HEK293 (cell line): ENCODE data around the gene ATXN7.
A peak's percentile ranks its signal among the peaks of the same experiment; 100 is the strongest.

Experiments used
- CTCF ChIA-PET: fragments of 350-600 bp; formaldehyde crosslinking; extraction: SDS; loops from one replicate; lab custom pipeline; 2021; ENCODE audit warnings: antibody characterized with exemption; lab: Yijun Ruan, JAX
- POLR2A ChIA-PET: fragments of 300-600 bp; formaldehyde crosslinking; extraction: SDS; loops from one replicate; lab custom pipeline; 2020; ENCODE audit warnings: antibody characterized with exemption, inconsistent platforms; lab: Yijun Ruan, JAX
- H3K27ac ChIP-seq: fragments of 200-500 bp; sonication (Bioruptor generic); 2 replicates; pipeline ENCODE4 v1.5.1; 2014; ENCODE audit warnings: low read depth, low read length, control low read depth, inconsistent platforms; ENCODE audit errors: extremely low read depth
- H3K36me3 ChIP-seq, 2 experiments: fragments of 200-500 bp in 1 of 2; sonication (Bioruptor generic) in 1 of 2; 1 replicate in 1 of 2; 2 replicates in 1 of 2; pipeline ENCODE4 v1.5.1; 2014 to 2017; ENCODE audit warnings: inconsistent platforms in 2 of 2, low read length in 2 of 2; ENCODE audit not compliant: control insufficient read depth in 2 of 2, insufficient read depth in 1 of 2
- H3K4me1 ChIP-seq: fragments of 200-500 bp; sonication (Bioruptor generic); 2 replicates; pipeline ENCODE4 v1.5.1; 2014; ENCODE audit warnings: mild to moderate bottlenecking, low read length, inconsistent platforms; ENCODE audit not compliant: control insufficient read depth, insufficient read depth
- H3K4me3 ChIP-seq: 2 replicates; pipeline ENCODE4 v1.5.1; 2011; ENCODE audit warnings: low read depth, mild to moderate bottlenecking, control low read depth, low read length, moderate library complexity
- H3K9me3 ChIP-seq: fragments of 200-500 bp; sonication (Bioruptor generic); 2 replicates; pipeline ENCODE4 v1.5.1; 2014; ENCODE audit warnings: low read depth, low read length, inconsistent platforms; ENCODE audit not compliant: control insufficient read depth, insufficient read depth
- KLF10 ChIP-seq: fragments of 450-650 bp; IDR thresholded peaks from 2 replicates; pipeline ENCODE4 v1.5.1; 2018; ENCODE audit warnings: missing biosample characterization, mild to moderate bottlenecking, missing genetic modification characterization
- KLF8 ChIP-seq: fragments of 450-650 bp; formaldehyde crosslinking; IDR thresholded peaks from 2 replicates; pipeline ENCODE4 v1.5.1; 2016; ENCODE audit warnings: missing biosample characterization, missing genetic modification characterization
- REPIN1 ChIP-seq: fragments of 450-650 bp; formaldehyde crosslinking; IDR thresholded peaks from 2 replicates; pipeline ENCODE4 v1.5.1; 2017; ENCODE audit warnings: missing biosample characterization, missing genetic modification characterization, low read depth
- ZFP69B ChIP-seq: fragments of 450-650 bp; formaldehyde crosslinking; IDR thresholded peaks from 2 replicates; pipeline ENCODE4 v1.5.1; 2016; ENCODE audit warnings: missing biosample characterization, missing genetic modification characterization
- ZIC2 ChIP-seq: fragments of 450-650 bp; formaldehyde crosslinking; IDR thresholded peaks from 2 replicates; pipeline ENCODE4 v1.5.1; 2016; ENCODE audit warnings: missing biosample characterization, missing genetic modification characterization
- ZNF133 ChIP-seq: fragments of 450-650 bp; formaldehyde crosslinking; IDR thresholded peaks from 2 replicates; pipeline ENCODE4 v1.5.1; 2016; ENCODE audit warnings: missing biosample characterization, missing genetic modification characterization
- ZNF140 ChIP-seq: fragments of 450-650 bp; formaldehyde crosslinking; IDR thresholded peaks from 2 replicates; pipeline ENCODE4 v1.5.1; 2016; ENCODE audit warnings: missing biosample characterization, missing genetic modification characterization
- ZNF202 ChIP-seq: fragments of 450-650 bp; formaldehyde crosslinking; IDR thresholded peaks from 2 replicates; pipeline ENCODE4 v1.5.1; 2016; ENCODE audit warnings: missing biosample characterization, missing genetic modification characterization, borderline replicate concordance
- TF ChIP-seq, protein P1 (sequence below): fragments of 450-650 bp; formaldehyde crosslinking; IDR thresholded peaks from 2 replicates; pipeline ENCODE4 v1.5.1; 2016; ENCODE audit warnings: missing biosample characterization, missing genetic modification characterization
- TF ChIP-seq, protein P2 (sequence below): sonication (generic); formaldehyde crosslinking; IDR thresholded peaks from 2 replicates; pipeline ENCODE4 v1.8.1; 2022; ENCODE audit warnings: mild to moderate bottlenecking, moderate library complexity, missing genetic modification reagents
- TF ChIP-seq, protein P3 (sequence below): fragments of 450-650 bp; formaldehyde crosslinking; IDR thresholded peaks from 2 replicates; pipeline ENCODE4 v1.5.1; 2017; ENCODE audit warnings: missing biosample characterization, mild to moderate bottlenecking, missing genetic modification characterization, moderate library complexity
- TF ChIP-seq, protein P4 (sequence below): fragments of 450-650 bp; formaldehyde crosslinking; IDR thresholded peaks from 2 replicates; pipeline ENCODE4 v1.5.1; 2016; ENCODE audit warnings: missing biosample characterization, missing genetic modification characterization
- TF ChIP-seq, protein P5 (sequence below): fragments of 450-650 bp; formaldehyde crosslinking; IDR thresholded peaks from 2 replicates; pipeline ENCODE4 v1.5.1; 2016; ENCODE audit warnings: missing biosample characterization, missing genetic modification characterization
- TF ChIP-seq, protein P6 (sequence below): fragments of 450-650 bp; formaldehyde crosslinking; IDR thresholded peaks from 2 replicates; pipeline ENCODE4 v1.5.1; 2016; ENCODE audit warnings: missing biosample characterization, missing genetic modification characterization, low read depth
- TF ChIP-seq, protein P7 (sequence below): fragments of 450-650 bp; formaldehyde crosslinking; IDR thresholded peaks from 2 replicates; pipeline ENCODE4 v1.5.1; 2016; ENCODE audit warnings: missing biosample characterization, missing genetic modification characterization
- TF ChIP-seq, protein P8 (sequence below): fragments of 450-650 bp; formaldehyde crosslinking; conservative IDR thresholded peaks from 2 replicates; pipeline ENCODE4 v1.5.1; 2016; ENCODE audit warnings: low read depth, missing biosample characterization, missing genetic modification characterization

ATXN7 gene

DNA sequence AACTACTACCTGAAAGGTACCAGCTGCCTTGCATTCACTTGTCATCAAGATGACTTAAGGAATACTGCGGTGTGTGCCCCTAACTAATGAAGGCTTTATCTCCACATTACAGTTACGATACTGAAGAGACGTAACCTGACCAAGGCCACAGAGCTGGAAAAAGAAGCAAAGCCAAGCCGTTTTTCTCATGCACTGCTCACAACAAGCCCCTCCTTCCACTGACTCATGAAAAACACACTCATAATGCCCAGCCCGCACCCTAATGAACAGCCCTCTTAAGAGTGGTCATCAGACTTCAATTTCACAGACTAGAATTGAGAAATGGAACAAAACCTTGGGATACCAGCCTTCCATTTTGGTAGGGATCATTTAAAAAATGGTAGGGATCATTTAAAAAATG is 148.0 kb downstream of the ATXN7 start:
- TF ChIP-seq, protein P1, sequence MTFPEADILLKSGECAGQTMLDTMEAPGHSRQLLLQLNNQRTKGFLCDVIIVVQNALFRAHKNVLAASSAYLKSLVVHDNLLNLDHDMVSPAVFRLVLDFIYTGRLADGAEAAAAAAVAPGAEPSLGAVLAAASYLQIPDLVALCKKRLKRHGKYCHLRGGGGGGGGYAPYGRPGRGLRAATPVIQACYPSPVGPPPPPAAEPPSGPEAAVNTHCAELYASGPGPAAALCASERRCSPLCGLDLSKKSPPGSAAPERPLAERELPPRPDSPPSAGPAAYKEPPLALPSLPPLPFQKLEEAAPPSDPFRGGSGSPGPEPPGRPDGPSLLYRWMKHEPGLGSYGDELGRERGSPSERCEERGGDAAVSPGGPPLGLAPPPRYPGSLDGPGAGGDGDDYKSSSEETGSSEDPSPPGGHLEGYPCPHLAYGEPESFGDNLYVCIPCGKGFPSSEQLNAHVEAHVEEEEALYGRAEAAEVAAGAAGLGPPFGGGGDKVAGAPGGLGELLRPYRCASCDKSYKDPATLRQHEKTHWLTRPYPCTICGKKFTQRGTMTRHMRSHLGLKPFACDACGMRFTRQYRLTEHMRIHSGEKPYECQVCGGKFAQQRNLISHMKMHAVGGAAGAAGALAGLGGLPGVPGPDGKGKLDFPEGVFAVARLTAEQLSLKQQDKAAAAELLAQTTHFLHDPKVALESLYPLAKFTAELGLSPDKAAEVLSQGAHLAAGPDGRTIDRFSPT (tag by site-specific recombination): no peak
- no peak for TF ChIP-seq KLF8
- TF ChIP-seq, protein P2, sequence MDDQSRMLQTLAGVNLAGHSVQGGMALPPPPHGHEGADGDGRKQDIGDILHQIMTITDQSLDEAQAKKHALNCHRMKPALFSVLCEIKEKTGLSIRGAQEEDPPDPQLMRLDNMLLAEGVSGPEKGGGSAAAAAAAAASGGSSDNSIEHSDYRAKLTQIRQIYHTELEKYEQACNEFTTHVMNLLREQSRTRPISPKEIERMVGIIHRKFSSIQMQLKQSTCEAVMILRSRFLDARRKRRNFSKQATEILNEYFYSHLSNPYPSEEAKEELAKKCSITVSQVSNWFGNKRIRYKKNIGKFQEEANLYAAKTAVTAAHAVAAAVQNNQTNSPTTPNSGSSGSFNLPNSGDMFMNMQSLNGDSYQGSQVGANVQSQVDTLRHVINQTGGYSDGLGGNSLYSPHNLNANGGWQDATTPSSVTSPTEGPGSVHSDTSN (CRISPR knock-in tag): no peak
- TF ChIP-seq ZNF202 (tag by site-specific recombination): no peak
- TF ChIP-seq, protein P3, sequence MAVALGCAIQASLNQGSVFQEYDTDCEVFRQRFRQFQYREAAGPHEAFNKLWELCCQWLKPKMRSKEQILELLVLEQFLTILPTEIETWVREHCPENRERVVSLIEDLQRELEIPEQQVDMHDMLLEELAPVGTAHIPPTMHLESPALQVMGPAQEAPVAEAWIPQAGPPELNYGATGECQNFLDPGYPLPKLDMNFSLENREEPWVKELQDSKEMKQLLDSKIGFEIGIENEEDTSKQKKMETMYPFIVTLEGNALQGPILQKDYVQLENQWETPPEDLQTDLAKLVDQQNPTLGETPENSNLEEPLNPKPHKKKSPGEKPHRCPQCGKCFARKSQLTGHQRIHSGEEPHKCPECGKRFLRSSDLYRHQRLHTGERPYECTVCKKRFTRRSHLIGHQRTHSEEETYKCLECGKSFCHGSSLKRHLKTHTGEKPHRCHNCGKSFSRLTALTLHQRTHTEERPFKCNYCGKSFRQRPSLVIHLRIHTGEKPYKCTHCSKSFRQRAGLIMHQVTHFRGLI (tag by site-specific recombination): peak; percentile 28; the same call in 1 of the 2 replicates
- TF ChIP-seq, protein P4, sequence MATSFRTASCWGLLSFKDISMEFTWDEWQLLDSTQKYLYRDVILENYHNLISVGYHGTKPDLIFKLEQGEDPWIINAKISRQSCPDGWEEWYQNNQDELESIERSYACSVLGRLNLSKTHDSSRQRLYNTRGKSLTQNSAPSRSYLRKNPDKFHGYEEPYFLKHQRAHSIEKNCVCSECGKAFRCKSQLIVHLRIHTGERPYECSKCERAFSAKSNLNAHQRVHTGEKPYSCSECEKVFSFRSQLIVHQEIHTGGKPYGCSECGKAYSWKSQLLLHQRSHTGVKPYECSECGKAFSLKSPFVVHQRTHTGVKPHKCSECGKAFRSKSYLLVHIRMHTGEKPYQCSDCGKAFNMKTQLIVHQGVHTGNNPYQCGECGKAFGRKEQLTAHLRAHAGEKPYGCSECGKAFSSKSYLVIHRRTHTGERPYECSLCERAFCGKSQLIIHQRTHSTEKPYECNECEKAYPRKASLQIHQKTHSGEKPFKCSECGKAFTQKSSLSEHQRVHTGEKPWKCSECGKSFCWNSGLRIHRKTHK (tag by site-specific recombination): no peak
- TF ChIP-seq, protein P5, sequence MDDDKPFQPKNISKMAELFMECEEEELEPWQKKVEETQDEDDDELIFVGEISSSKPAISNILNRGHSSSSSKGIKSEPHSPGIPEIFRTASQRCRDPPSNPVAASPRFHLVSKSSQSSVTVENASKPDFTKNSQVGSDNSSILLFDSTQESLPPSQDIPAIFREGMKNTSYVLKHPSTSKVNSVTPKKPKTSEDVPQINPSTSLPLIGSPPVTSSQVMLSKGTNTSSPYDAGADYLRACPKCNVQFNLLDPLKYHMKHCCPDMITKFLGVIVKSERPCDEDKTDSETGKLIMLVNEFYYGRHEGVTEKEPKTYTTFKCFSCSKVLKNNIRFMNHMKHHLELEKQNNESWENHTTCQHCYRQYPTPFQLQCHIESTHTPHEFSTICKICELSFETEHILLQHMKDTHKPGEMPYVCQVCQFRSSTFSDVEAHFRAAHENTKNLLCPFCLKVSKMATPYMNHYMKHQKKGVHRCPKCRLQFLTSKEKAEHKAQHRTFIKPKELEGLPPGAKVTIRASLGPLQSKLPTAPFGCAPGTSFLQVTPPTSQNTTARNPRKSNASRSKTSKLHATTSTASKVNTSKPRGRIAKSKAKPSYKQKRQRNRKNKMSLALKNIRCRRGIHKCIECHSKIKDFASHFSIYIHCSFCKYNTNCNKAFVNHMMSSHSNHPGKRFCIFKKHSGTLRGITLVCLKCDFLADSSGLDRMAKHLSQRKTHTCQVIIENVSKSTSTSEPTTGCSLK: no peak
- TF ChIP-seq, protein P6, sequence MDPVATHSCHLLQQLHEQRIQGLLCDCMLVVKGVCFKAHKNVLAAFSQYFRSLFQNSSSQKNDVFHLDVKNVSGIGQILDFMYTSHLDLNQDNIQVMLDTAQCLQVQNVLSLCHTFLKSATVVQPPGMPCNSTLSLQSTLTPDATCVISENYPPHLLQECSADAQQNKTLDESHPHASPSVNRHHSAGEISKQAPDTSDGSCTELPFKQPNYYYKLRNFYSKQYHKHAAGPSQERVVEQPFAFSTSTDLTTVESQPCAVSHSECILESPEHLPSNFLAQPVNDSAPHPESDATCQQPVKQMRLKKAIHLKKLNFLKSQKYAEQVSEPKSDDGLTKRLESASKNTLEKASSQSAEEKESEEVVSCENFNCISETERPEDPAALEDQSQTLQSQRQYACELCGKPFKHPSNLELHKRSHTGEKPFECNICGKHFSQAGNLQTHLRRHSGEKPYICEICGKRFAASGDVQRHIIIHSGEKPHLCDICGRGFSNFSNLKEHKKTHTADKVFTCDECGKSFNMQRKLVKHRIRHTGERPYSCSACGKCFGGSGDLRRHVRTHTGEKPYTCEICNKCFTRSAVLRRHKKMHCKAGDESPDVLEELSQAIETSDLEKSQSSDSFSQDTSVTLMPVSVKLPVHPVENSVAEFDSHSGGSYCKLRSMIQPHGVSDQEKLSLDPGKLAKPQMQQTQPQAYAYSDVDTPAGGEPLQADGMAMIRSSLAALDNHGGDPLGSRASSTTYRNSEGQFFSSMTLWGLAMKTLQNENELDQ (tag by site-specific recombination): no peak
- TF ChIP-seq ZIC2 (tag by site-specific recombination): no peak
- H3K4me1 ChIP-seq: no peaks in the 10 kb centered on the region
- H3K36me3 ChIP-seq: peaks cover 23 to 98% of the 10 kb centered on the region in 2 experiments
- no peaks in the 10 kb centered on the region for H3K9me3 ChIP-seq
- no peak overlapping the region for H3K4me3 ChIP-seq
- POLR2A ChIA-PET: no interaction called here
- no peak overlapping the region for H3K27ac ChIP-seq
- CTCF ChIA-PET: interaction anchor here (0.7 to 2.0 kb wide), 4 partner anchors 11 to 1259 kb away, joined by 3 to 6 read pairs (median 4); partner anchors contain the start of gene PSMD6

DNA sequence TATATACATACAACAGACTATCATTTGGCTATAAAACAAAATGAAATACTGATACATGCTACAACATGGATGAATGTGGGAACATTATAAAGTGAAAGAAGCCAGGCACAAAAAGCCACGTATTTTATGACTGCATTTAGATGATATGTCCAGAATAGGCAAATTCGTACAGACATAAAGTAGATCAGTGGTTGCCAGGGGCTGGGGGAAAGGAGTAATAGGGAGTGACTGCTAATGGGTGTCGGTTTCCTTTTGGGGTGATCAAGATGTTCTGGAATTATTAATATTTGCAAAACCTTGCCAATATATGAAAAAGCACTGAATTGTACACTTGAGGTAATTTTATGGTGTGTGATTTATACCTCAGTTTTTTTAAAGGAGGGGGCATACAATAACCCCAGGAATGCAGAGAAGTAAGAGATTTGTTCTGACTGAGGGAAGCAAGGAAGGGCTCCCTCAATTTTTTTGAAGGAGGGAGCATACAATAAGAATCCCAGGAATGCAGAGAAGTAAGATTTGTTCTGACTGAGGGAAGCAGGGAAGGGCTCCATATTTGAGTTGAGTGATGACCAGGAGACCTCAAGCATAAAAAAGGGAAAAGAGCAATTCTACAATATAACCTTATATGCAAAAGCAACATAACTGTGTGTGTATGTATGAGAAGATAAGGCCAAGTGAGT is 153.4 kb downstream of the ATXN7 start:
- H3K4me1 ChIP-seq: peaks cover 2% of the 10 kb centered on the region; the same call in 1 of the 2 replicates
- no peaks in the 10 kb centered on the region for H3K9me3 ChIP-seq
- H3K36me3 ChIP-seq: peaks cover 35 to 95% of the 10 kb centered on the region in 2 experiments
- no peak overlapping the region for H3K4me3 ChIP-seq
- POLR2A ChIA-PET: no interaction called here
- no peak overlapping the region for H3K27ac ChIP-seq
- CTCF ChIA-PET: no interaction called here
- TF ChIP-seq ZNF133 (no peak), KLF10 (tag by site-specific recombination) (no peak), ZNF140 (tag by site-specific recombination) (no peak), ZFP69B (tag by site-specific recombination) (no peak), REPIN1 (no peak)
- TF ChIP-seq, protein P7, sequence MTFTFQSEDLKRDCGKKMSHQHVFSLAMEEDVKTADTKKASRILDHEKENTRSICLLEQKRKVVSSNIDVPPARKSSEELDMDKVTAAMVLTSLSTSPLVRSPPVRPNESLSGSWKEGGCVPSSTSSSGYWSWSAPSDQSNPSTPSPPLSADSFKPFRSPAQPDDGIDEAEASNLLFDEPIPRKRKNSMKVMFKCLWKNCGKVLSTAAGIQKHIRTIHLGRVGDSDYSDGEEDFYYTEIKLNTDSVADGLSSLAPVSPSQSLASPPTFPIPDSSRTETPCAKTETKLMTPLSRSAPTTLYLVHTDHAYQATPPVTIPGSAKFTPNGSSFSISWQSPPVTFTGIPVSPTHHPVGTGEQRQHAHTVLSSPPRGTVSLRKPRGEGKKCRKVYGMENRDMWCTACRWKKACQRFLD (tag by site-specific recombination): no peak
- TF ChIP-seq, protein P8, sequence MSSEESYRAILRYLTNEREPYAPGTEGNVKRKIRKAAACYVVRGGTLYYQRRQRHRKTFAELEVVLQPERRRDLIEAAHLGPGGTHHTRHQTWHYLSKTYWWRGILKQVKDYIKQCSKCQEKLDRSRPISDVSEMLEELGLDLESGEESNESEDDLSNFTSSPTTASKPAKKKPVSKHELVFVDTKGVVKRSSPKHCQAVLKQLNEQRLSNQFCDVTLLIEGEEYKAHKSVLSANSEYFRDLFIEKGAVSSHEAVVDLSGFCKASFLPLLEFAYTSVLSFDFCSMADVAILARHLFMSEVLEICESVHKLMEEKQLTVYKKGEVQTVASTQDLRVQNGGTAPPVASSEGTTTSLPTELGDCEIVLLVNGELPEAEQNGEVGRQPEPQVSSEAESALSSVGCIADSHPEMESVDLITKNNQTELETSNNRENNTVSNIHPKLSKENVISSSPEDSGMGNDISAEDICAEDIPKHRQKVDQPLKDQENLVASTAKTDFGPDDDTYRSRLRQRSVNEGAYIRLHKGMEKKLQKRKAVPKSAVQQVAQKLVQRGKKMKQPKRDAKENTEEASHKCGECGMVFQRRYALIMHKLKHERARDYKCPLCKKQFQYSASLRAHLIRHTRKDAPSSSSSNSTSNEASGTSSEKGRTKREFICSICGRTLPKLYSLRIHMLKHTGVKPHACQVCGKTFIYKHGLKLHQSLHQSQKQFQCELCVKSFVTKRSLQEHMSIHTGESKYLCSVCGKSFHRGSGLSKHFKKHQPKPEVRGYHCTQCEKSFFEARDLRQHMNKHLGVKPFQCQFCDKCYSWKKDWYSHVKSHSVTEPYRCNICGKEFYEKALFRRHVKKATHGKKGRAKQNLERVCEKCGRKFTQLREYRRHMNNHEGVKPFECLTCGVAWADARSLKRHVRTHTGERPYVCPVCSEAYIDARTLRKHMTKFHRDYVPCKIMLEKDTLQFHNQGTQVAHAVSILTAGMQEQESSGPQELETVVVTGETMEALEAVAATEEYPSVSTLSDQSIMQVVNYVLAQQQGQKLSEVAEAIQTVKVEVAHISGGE (tag by site-specific recombination): no peak
